ENCODE data around the gene GRM4.

GRCh38 chr6:34022250-34022872, 123.5 kb downstream of the GRM4 start:
- TF ChIP-seq YY1 (IDR thresholded peaks at IDR 0.05; ENCODE audit: insufficient read depth, insufficient read length) (no peak), SUZ12 (IDR thresholded peaks at IDR 0.05; ENCODE audit: extremely low read depth, insufficient read depth, insufficient read length) (no peak)
